Left ventricle myocardium inferior (tissue), 1 donor: ENCODE measurements around the gene FPR3. TPM values are rescaled to one million over a fixed set of nuclear protein-coding genes. Genes with fewer than 3 reads are reported as not detected.

ENCODE experiments used
- DNase-seq: peaks from one replicate; pipeline ENCODE4 v3.0.0-alpha.2; 2020
- H3K27ac ChIP-seq: fragments of 200-600 bp; replicated peaks from 2 replicates; pipeline ENCODE4 v1.8.0; 2021
- H3K27me3 ChIP-seq: fragments of 200-600 bp; 2 replicates; pipeline ENCODE4 v1.8.0; 2021; ENCODE audit warnings: low read depth
- H3K36me3 ChIP-seq: fragments of 200-600 bp; 2 replicates; pipeline ENCODE4 v1.8.0; 2021
- H3K4me1 ChIP-seq: fragments of 200-600 bp; 2 replicates; pipeline ENCODE4 v1.8.0; 2021
- H3K4me3 ChIP-seq: fragments of 200-600 bp; 2 replicates; pipeline ENCODE4 v1.8.0; 2021; ENCODE audit warnings: mild to moderate bottlenecking, moderate library complexity
- H3K9me3 ChIP-seq: fragments of 200-600 bp; replicated peaks from 2 replicates; pipeline ENCODE4 v1.8.0; 2021
- intact Hi-C: fragments of 100-400 bp; cut with micrococcal nuclease; formaldehyde crosslinking; loops from one replicate; pipeline ENCODE4 v1.11.0; 2022
- total RNA-seq: library from RNA; stranded (reverse); fragmentation: NEBNext Ultra II Directional; extraction: Animal tissue kit (Norgen Biotek cat#: 25700); gene quantifications from one replicate; pipeline ENCODE4 v1.2.1, GENCODE V29; 2021
- TF ChIP-seq, protein P1 (sequence below): fragments of 200-600 bp; IDR thresholded peaks from 2 replicates; pipeline ENCODE4 v1.8.0; 2021; ENCODE audit warnings: antibody characterized with exemption, mild to moderate bottlenecking, borderline replicate concordance
- donor health status: DM: no; HTN: yes; CAD: no; lungs with severe emphysema.

FPR3 gene
- total RNA-seq, 1 donor from 2014 or later, result 3.6 TPM

DNA sequence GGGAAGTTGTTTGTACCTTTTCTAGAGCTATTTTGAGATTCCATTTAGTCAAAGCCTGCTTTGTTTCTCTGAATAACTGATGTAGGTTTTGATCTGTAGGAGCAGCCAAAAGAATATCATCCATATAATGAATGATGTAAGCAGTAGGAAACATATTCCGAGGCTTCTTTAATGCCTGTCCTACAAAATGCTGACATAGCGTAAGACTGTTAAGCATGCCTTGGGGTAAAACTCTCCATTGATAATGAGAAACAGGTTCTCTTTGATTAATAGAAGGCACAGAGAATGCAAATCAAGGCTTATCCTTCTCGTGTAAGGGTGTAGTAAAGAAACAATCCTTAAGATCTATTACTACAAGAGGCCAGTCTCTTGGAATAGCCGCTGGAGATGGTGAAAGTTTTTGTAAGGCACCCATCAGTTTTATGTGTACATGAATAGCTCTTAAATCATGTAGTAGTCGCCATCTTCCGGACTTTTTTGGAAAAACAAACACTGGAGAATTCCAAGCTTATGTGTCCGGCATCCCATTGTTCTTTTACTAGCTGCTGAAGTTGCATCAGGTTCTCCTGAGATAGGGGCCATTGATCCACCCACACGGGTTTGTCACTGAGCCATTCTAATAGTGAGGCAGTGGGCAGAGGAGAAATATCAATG, 13.5 kb downstream of the FPR3 start:
- H3K27me3 ChIP-seq, result no peaks in the 10 kb centered on the region
- H3K36me3 ChIP-seq, result no peaks in the 10 kb centered on the region
- intact Hi-C loops, result no loop called here
- H3K9me3 ChIP-seq, result no peaks in the 10 kb centered on the region
- TF ChIP-seq, protein P1, sequence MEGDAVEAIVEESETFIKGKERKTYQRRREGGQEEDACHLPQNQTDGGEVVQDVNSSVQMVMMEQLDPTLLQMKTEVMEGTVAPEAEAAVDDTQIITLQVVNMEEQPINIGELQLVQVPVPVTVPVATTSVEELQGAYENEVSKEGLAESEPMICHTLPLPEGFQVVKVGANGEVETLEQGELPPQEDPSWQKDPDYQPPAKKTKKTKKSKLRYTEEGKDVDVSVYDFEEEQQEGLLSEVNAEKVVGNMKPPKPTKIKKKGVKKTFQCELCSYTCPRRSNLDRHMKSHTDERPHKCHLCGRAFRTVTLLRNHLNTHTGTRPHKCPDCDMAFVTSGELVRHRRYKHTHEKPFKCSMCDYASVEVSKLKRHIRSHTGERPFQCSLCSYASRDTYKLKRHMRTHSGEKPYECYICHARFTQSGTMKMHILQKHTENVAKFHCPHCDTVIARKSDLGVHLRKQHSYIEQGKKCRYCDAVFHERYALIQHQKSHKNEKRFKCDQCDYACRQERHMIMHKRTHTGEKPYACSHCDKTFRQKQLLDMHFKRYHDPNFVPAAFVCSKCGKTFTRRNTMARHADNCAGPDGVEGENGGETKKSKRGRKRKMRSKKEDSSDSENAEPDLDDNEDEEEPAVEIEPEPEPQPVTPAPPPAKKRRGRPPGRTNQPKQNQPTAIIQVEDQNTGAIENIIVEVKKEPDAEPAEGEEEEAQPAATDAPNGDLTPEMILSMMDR, result peak; percentile 42
- H3K4me3 ChIP-seq, result no peak overlapping the region
- no peak overlapping the region for H3K27ac ChIP-seq
- H3K4me1 ChIP-seq, result peaks cover 47% of the 10 kb centered on the region
- no peak for DNase-seq

DNA sequence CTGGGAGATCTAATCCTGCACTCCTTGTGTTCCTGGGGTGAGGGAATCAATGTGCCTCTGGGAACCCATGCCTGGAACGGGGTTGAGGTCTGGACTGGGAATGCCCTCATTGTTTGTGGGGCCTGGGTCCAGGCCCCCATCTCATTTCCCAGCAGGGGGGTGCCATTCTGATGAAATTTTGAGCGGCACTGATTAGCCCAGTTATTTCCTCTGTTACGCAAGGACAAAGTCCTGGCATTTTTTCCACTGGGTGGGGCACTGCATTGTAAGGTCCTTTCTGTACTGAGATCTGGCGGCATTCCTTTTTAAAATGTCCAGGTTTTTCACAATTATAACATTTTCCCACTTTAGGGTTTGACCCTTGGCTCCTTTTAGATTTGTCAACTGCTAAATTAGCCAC, 14.8 kb downstream of the FPR3 start:
- intact Hi-C loops, result no loop called here
- Histone ChIP-seq H3K27me3 (no peaks in the 10 kb centered on the region), H3K9me3 (no peaks in the 10 kb centered on the region), H3K4me3 (no peak overlapping the region), H3K27ac (peak overlapping the region; percentile 43), H3K4me1 (peaks cover 34% of the 10 kb centered on the region), H3K36me3 (no peaks in the 10 kb centered on the region)
- no peak for DNase-seq
- TF ChIP-seq, protein P1, result no peak

DNA sequence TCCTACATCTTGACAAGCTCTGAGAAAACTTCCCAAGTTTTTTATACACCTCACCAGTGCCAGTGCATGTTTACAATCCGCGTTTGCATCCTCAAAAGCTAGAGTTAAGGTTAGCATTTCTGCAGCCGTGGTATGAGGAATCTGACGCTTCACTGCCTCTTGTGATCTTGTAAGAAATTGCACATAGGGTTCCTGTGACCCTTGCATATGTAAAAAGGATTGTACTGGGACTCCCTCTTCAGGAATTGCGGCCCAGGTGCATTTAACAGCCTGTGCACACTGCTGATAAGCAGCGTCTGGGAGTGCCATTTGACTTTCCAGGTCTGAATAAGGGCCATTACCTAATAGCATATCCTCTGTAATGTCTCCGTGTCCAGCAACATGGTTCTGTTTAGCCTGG, 15.3 kb downstream of the FPR3 start:
- peak overlapping the region; percentile 43 for H3K27ac ChIP-seq
- DNase-seq, result no peak
- peaks cover 30% of the 10 kb centered on the region for H3K4me1 ChIP-seq
- H3K27me3 ChIP-seq, result no peaks in the 10 kb centered on the region
- no peak overlapping the region for H3K4me3 ChIP-seq
- no peaks in the 10 kb centered on the region for H3K36me3 ChIP-seq
- intact Hi-C loops, result no loop called here
- TF ChIP-seq, protein P1, result peak; percentile 62
- no peaks in the 10 kb centered on the region for H3K9me3 ChIP-seq

DNA sequence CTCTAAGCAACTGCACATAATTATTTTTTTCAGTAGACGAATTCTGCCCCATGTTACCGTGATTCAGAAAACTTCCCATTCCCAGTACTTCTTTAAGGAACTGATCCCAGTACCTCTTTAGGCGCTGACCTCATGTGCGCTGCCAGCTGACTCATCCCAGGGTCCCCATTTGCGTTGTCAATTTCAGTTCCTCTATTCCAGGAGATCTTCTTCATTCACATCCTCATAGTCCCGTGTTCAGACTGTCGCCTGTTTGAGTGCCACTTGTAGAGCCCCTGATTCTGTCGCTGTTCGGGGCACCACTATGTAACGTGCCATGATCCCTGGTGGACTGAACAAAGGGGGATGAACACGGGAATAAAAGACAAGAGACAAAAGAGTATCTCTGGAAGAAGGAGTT, 16.4 kb downstream of the FPR3 start:
- Histone ChIP-seq H3K36me3 (no peaks in the 10 kb centered on the region), H3K4me1 (peaks cover 29% of the 10 kb centered on the region), H3K27ac (no peak overlapping the region), H3K4me3 (no peak overlapping the region), H3K27me3 (no peaks in the 10 kb centered on the region), H3K9me3 (no peaks in the 10 kb centered on the region)
- TF ChIP-seq, protein P1, result no peak
- intact Hi-C loops, result no loop called here
- peak; percentile 39 for DNase-seq

DNA sequence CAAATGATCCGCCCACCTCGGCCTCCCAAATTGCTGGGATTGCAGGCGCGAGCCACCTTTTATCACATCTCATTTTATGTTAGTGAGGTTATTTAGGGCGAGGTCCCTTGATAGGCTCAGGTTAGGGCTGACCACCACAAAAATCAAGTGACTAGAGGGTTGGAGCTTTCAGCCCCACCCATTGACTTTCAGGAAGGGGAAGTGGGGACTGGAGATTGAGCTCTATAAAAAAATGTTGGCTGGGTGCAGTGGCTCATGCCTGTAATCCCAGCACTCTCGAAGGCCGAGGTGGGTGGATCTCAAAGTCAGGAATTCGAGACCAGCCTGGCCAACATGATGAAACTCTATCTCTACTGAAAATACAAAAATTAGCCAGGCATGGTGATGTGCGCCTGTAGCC, 20.1 kb downstream of the FPR3 start:
- H3K36me3 ChIP-seq, result no peaks in the 10 kb centered on the region
- no peak overlapping the region for H3K4me3 ChIP-seq
- no peak for DNase-seq
- H3K27ac ChIP-seq, result no peak overlapping the region
- intact Hi-C loops, result no loop called here
- no peaks in the 10 kb centered on the region for H3K27me3 ChIP-seq
- H3K9me3 ChIP-seq, result no peaks in the 10 kb centered on the region
- TF ChIP-seq, protein P1, result no peak
- peaks cover 6% of the 10 kb centered on the region for H3K4me1 ChIP-seq

DNA sequence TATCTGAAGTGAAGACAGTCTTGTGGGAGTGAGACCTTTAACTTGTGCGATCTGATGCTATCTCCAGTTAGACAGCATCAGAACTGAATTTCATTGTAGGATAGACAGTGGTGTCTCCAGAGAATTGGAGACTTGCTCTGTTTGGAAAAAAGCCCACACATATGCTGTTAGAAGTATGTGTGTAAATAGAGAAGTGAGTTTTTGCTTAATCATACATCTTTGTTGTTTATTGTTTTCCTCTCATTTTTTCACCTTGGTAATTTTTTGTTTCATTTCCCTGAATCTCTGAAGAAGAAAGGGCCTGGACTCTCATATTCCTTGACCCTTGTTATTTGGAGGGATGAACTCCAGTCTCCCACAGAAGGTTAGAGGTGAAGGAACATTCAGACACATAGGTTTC, 21.8 kb downstream of the FPR3 start:
- intact Hi-C loops, result no loop called here
- no peaks in the 10 kb centered on the region for H3K9me3 ChIP-seq
- H3K4me3 ChIP-seq, result no peak overlapping the region
- TF ChIP-seq, protein P1, result no peak
- DNase-seq, result no peak
- no peaks in the 10 kb centered on the region for H3K4me1 ChIP-seq
- no peaks in the 10 kb centered on the region for H3K27me3 ChIP-seq
- no peaks in the 10 kb centered on the region for H3K36me3 ChIP-seq
- peak overlapping the region; percentile 10 for H3K27ac ChIP-seq
